Astrocyte of the spinal cord (primary cell): ENCODE results near the gene RIOK2.
"Not testable (repeated sequence)": the region's sequence is repeated elsewhere in the genome, so short reads cannot be mapped to it uniquely, and the experiment has no call there.

ENCODE experiments used
- DNase-seq: peaks from one replicate; pipeline ENCODE4 v3.0.0; 2011; ENCODE audit warnings: low read depth, low spot score
- H3K4me3 ChIP-seq: 2 replicates; pipeline ENCODE4 v1.5.1; 2011; ENCODE audit warnings: low read depth, mild to moderate bottlenecking, low read length, moderate library complexity
- CTCF ChIP-seq: IDR thresholded peaks from 2 replicates; pipeline ENCODE4 v1.5.1; 2012; ENCODE audit warnings: low read depth, mild to moderate bottlenecking, low read length, inconsistent platforms
- in situ Hi-C: cut with HindIII; loops from 2 replicates; pipeline ENCODE4 v1.10.0; 2017; ENCODE audit warnings: low sequenced_read_pairs

The RIOK2 gene

GRCh38 chr5:97192580-97193354 is 9.7 kb upstream of the RIOK2 start:
- in situ Hi-C loops: no loop called here
- peak; percentile 9 for DNase-seq
- no peak overlapping the region for H3K4me3 ChIP-seq
- TF ChIP-seq CTCF: no peak

GRCh38 chr5:97191893-97192292 is 8.8 kb upstream of the RIOK2 start:
- no peak for TF ChIP-seq CTCF
- no peak for DNase-seq
- no peak overlapping the region for H3K4me3 ChIP-seq
- in situ Hi-C loops: no loop called here

- in situ Hi-C loops, DNase-seq, H3K4me3 ChIP-seq: not testable (repeated sequence)
Measured at GRCh38 chr5:97189523-97189922, 6.5 kb upstream of the RIOK2 start.

- H3K4me3 ChIP-seq: peak overlapping the region; percentile 70
- no peak for DNase-seq
- TF ChIP-seq CTCF: no peak
- in situ Hi-C loops: no loop called here
Measured at GRCh38 chr5:97183930-97184213, 825 bp upstream of the RIOK2 start.

- no peak for TF ChIP-seq CTCF
Measured at GRCh38 chr5:97182571-97183099, 412 bp downstream of the RIOK2 start.

GRCh38 chr5:97181856-97182545 is 1.0 kb downstream of the RIOK2 start:
- TF ChIP-seq CTCF: no peak
- DNase-seq: no peak
- H3K4me3 ChIP-seq: peak overlapping the region; percentile 70
- in situ Hi-C loops: no loop called here

More at GRCh38 chr5:97182571-97183099, 412 bp downstream of the RIOK2 start:
- in situ Hi-C loops: no loop called here
- H3K4me3 ChIP-seq: peak overlapping the region; percentile 70
- peak; percentile 47 for DNase-seq

GRCh38 chr5:97179457-97179856 is 3.6 kb downstream of the RIOK2 start:
- DNase-seq, in situ Hi-C loops, H3K4me3 ChIP-seq: not testable (repeated sequence)
